Nephron (organoid): Measurements from ENCODE around the gene RAB5IF.

ENCODE experiments used
- H3K27ac Mint-ChIP-seq, 3 experiments: 2 replicates each; pipeline ENCODE4 v1.8.0; 2020; ENCODE audit warnings: mixed read lengths in 3 of 3, mild to moderate bottlenecking in 2 of 3, moderate library complexity in 1 of 3
- H3K27me3 Mint-ChIP-seq: 2 replicates; pipeline ENCODE4 v1.8.0; 2021; ENCODE audit warnings: low read depth, mild to moderate bottlenecking, moderate library complexity, mixed read lengths
- H3K36me3 Mint-ChIP-seq: 2 replicates; pipeline ENCODE4 v1.8.0; 2020; ENCODE audit warnings: low read depth, mixed read lengths
- H3K4me1 Mint-ChIP-seq: 2 replicates; pipeline ENCODE4 v1.8.0; 2020; ENCODE audit warnings: mixed read lengths
- H3K4me3 Mint-ChIP-seq, 3 experiments: 2 replicates each; pipeline ENCODE4 v1.8.0; 2020; ENCODE audit warnings: mild to moderate bottlenecking in 3 of 3, mixed read lengths in 3 of 3, moderate library complexity in 2 of 3
- H3K9me3 Mint-ChIP-seq: 2 replicates; pipeline ENCODE4 v1.8.0; 2020; ENCODE audit warnings: mixed read lengths
- TF ChIP-seq, protein P1 (sequence below), 3 experiments: fragments of 200-600 bp; sonication (generic); IDR thresholded peaks; one replicate each; pipeline ENCODE4 v1.5.0; 2021; ENCODE audit warnings: antibody characterized with exemption in 3 of 3; ENCODE audit not compliant: unreplicated experiment in 3 of 3

Gene RAB5IF

DNA sequence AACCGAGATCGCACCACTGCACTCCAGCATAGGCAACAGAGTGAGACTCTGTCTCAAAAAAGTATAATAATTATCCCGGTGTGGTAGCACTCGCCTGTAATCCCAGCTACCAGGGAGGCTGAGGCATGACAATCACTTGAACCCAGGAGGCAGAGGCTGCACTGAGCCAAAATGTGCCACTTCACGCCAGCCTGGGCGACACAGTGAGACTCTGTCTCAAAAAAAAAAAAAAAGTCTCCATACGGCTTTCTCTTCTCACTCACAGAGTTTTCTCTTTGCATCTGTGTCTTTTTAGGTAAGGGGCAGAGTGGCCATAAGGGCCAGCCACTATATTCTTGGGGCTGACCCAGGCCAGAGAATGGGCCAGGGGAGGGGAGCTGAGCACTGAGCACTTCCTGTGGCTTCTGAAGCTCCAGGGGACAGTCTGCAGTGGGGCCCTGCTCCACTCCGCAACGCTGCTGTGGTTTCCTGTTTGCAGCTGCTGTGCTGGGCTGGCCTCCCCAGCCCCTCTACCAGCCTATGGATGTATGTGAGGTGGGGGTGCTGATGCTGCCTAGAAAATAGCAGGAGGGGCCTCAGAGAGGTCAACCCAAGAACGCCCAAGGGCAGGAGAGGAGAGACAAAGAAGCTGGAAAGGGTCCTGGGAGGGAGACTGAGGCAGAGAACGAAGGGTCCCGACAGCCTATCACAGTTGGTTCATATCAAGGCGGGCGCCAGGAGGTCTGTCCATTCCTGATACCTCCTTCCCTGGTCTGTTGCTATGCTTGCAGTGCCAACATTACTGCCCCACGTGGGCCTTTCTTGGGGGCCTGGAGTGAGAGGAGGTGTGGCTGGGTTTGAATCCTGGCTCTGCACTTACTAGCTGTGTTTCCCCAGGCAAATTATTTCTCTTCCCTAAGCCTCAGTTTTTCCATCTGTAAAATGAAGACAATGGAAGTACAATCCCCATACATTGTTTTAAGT is 24.4 kb downstream of the RAB5IF start:
- no peak overlapping the region for H3K27ac Mint-ChIP-seq
- H3K4me3 Mint-ChIP-seq, result no peak overlapping the region
- no peaks in the 10 kb centered on the region for H3K36me3 Mint-ChIP-seq
- H3K27me3 Mint-ChIP-seq, result no peaks in the 10 kb centered on the region
- no peaks in the 10 kb centered on the region for H3K9me3 Mint-ChIP-seq
- TF ChIP-seq, protein P1, sequence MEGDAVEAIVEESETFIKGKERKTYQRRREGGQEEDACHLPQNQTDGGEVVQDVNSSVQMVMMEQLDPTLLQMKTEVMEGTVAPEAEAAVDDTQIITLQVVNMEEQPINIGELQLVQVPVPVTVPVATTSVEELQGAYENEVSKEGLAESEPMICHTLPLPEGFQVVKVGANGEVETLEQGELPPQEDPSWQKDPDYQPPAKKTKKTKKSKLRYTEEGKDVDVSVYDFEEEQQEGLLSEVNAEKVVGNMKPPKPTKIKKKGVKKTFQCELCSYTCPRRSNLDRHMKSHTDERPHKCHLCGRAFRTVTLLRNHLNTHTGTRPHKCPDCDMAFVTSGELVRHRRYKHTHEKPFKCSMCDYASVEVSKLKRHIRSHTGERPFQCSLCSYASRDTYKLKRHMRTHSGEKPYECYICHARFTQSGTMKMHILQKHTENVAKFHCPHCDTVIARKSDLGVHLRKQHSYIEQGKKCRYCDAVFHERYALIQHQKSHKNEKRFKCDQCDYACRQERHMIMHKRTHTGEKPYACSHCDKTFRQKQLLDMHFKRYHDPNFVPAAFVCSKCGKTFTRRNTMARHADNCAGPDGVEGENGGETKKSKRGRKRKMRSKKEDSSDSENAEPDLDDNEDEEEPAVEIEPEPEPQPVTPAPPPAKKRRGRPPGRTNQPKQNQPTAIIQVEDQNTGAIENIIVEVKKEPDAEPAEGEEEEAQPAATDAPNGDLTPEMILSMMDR (IDR thresholded peaks at IDR 0.05; ENCODE audit: unreplicated experiment in 3 of 3), result no peak
- H3K4me1 Mint-ChIP-seq, result no peaks in the 10 kb centered on the region

DNA sequence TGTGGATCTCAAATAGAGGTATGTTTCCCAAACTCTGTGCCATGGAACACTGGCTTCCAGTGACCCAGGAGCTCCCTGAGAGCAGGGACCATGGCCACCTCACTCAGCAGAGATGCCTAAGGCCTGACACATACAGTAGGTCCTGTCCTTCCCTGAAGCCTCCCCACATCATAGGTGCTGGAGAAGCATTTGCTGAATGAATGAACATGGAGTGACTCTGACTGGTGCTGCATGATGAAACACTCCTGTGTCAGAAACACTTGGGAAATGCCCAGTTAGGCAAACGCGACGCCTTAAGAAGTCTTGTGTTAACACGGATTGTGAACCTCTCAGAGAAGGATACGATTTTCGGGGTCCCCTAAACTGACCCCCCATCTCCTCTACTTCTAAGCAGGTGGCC is 26.1 kb downstream of the RAB5IF start:
- H3K9me3 Mint-ChIP-seq, result no peaks in the 10 kb centered on the region
- no peaks in the 10 kb centered on the region for H3K4me1 Mint-ChIP-seq
- H3K36me3 Mint-ChIP-seq, result no peaks in the 10 kb centered on the region
- TF ChIP-seq, protein P1 (IDR thresholded peaks at IDR 0.05; ENCODE audit: unreplicated experiment in 3 of 3), result no peak
- H3K4me3 Mint-ChIP-seq, result no peak overlapping the region
- peaks cover 3% of the 10 kb centered on the region for H3K27me3 Mint-ChIP-seq
- H3K27ac Mint-ChIP-seq, result no peak overlapping the region

GRCh38 chr20:36632147-36632486 is 26.5 kb downstream of the RAB5IF start:
- no peaks in the 10 kb centered on the region for H3K9me3 Mint-ChIP-seq
- TF ChIP-seq, protein P1 (IDR thresholded peaks at IDR 0.05; ENCODE audit: unreplicated experiment in 3 of 3), result no peak
- H3K4me3 Mint-ChIP-seq, result no peak overlapping the region
- no peaks in the 10 kb centered on the region for H3K36me3 Mint-ChIP-seq
- H3K27me3 Mint-ChIP-seq, result peaks cover 3% of the 10 kb centered on the region
- no peaks in the 10 kb centered on the region for H3K4me1 Mint-ChIP-seq
- H3K27ac Mint-ChIP-seq, result no peak overlapping the region

GRCh38 chr20:36632487-36633284 is 27.1 kb downstream of the RAB5IF start:
- H3K27me3 Mint-ChIP-seq, result peaks cover 3% of the 10 kb centered on the region

GRCh38 chr20:36633285-36633772 is 27.8 kb downstream of the RAB5IF start:
- H3K4me1 Mint-ChIP-seq, result no peaks in the 10 kb centered on the region
- no peaks in the 10 kb centered on the region for H3K36me3 Mint-ChIP-seq
- no peaks in the 10 kb centered on the region for H3K9me3 Mint-ChIP-seq
- TF ChIP-seq, protein P1 (IDR thresholded peaks at IDR 0.05; ENCODE audit: unreplicated experiment in 3 of 3), result no peak
- no peak overlapping the region for H3K27ac Mint-ChIP-seq
- no peak overlapping the region for H3K4me3 Mint-ChIP-seq
- peaks cover 3% of the 10 kb centered on the region for H3K27me3 Mint-ChIP-seq

More at GRCh38 chr20:36632487-36633284, 27.1 kb downstream of the RAB5IF start:
- H3K4me1 Mint-ChIP-seq, result no peaks in the 10 kb centered on the region
- H3K27ac Mint-ChIP-seq, result no peak overlapping the region
- H3K36me3 Mint-ChIP-seq, result no peaks in the 10 kb centered on the region
- TF ChIP-seq, protein P1 (IDR thresholded peaks at IDR 0.05; ENCODE audit: unreplicated experiment in 3 of 3), result no peak
- no peaks in the 10 kb centered on the region for H3K9me3 Mint-ChIP-seq
- H3K4me3 Mint-ChIP-seq, result no peak overlapping the region
